Naive B cell (primary cell): Measurements from ENCODE around the gene KIF9. TPM values are rescaled to one million over a fixed set of nuclear protein-coding genes. Genes with fewer than 3 reads are reported as not detected.
"Not testable (repeated sequence)": the region's sequence is repeated elsewhere in the genome, so short reads cannot be mapped to it uniquely, and the experiment has no call there.

Experiments used
- ATAC-seq, 2 donors: fragments of 150-1000 bp; cut with Tn5 transposase; 2 replicates each; pipeline ENCODE4 v1.10.0; 2021; ENCODE audit warnings: low read depth in 2 of 2, mild to moderate bottlenecking in 2 of 2, moderate library complexity in 2 of 2
- DNase-seq: peaks from one replicate; pipeline ENCODE4 v3.0.0; 2022
- H3K27ac Mint-ChIP-seq, 6 donors: one replicate each; pipeline ENCODE4 v1.8.0; 2020 to 2022; ENCODE audit warnings: mild to moderate bottlenecking in 6 of 6, mixed read lengths in 6 of 6, moderate library complexity in 5 of 6, inconsistent platforms in 2 of 6
- H3K27me3 Mint-ChIP-seq, 3 donors: one replicate each; pipeline ENCODE4 v1.8.0; 2021 to 2022; ENCODE audit warnings: mixed read lengths in 3 of 3, mild to moderate bottlenecking in 1 of 3
- H3K36me3 Mint-ChIP-seq, 2 donors: one replicate each; pipeline ENCODE4 v1.8.0; 2020 to 2022; ENCODE audit warnings: mixed read lengths in 2 of 2, inconsistent platforms in 1 of 2, mild to moderate bottlenecking in 1 of 2
- H3K4me1 Mint-ChIP-seq, 3 donors: one replicate each; pipeline ENCODE4 v1.8.0; 2020 to 2022; ENCODE audit warnings: mixed read lengths in 3 of 3, inconsistent platforms in 1 of 3, mild to moderate bottlenecking in 1 of 3, moderate library complexity in 1 of 3
- H3K4me3 Mint-ChIP-seq, 8 donors: one replicate each; pipeline ENCODE4 v1.8.0; 2020 to 2022; ENCODE audit warnings: mild to moderate bottlenecking in 8 of 8, mixed read lengths in 8 of 8, moderate library complexity in 8 of 8, inconsistent platforms in 2 of 8
- H3K9me3 Mint-ChIP-seq, 7 donors: one replicate each; pipeline ENCODE4 v1.8.0; 2020 to 2022; ENCODE audit warnings: mixed read lengths in 7 of 7, mild to moderate bottlenecking in 5 of 7, inconsistent platforms in 2 of 7, moderate library complexity in 1 of 7
- polyA plus RNA-seq, 6 donors: library from polyadenylated mRNA; unstranded; fragments of 300-500 nt; fragmentation: Illumina TruSeq; gene quantifications; one replicate each; pipeline ENCODE4 v1.2.3, GENCODE V29; 2021; ENCODE audit warnings: low read depth in 6 of 6

Gene KIF9
- polyA plus RNA-seq, 6 donors from 2014 or later = 3.4 to 11.0 (median 5.9) TPM

DNA sequence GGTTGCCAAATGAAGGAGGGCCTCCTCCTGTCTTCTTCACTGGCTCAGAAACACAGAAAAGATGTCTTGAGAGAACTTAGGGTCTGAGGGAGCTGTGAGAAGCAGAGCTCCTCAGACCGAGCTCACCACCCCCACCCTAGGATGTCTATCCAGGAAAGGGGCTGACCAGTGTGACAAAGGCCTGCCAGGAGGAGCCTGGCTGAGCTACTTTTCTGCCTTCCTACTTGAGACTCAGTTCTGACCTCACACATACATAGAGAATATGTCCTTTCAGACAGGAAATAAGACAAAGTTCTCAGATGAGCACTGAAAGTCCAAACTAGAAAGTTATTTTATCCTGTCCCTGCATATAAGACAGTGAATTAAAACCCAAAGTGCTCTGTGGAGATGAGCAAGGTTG, 54.5 kb downstream of the KIF9 start:
- Mint-ChIP-seq H3K27me3 (no peaks in the 10 kb centered on the region), H3K27ac (peak overlapping the region in 4 of 6 donors; percentile 16 to 63 (median 40)), H3K4me1 (peaks cover 28 to 39% (median 38%) of the 10 kb centered on the region in 3 donors), H3K4me3 (peak overlapping the region in 6 of 8 donors; percentile 21 to 85 (median 62)), H3K36me3 (no peaks in the 10 kb centered on the region), H3K9me3 (no peaks in the 10 kb centered on the region)
- ATAC-seq = no peak
- no peak for DNase-seq

DNA sequence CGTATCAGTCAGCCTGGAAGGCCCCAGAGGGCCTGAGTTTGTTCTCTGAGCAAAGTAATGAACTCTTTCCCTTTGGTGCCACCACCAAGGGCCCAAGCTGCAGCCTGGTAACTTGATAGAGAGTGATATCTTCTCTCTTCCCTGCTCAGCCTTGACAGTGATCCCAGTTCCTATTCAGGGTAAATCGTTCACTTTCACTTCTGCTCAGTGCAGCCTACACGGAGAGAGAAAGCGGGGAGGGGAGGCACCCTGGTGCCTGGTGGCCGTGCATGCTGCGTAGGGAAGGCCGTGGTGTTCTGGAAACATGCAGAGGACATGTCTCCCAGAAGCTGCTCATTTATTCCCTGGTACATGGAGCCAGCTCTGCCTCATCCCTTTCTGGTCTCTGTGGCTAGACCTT, 54.9 kb downstream of the KIF9 start:
- no peaks in the 10 kb centered on the region for H3K9me3 Mint-ChIP-seq
- no peaks in the 10 kb centered on the region for H3K36me3 Mint-ChIP-seq
- DNase-seq (peak; percentile 35), ATAC-seq (peak; percentile 91 to 92)
- H3K27ac Mint-ChIP-seq = peak overlapping the region in 4 of 6 donors; percentile 21 to 63 (median 40)
- no peaks in the 10 kb centered on the region for H3K27me3 Mint-ChIP-seq
- H3K4me1 Mint-ChIP-seq = peaks cover 28 to 39% (median 38%) of the 10 kb centered on the region in 3 donors
- H3K4me3 Mint-ChIP-seq = peak overlapping the region in 6 of 8 donors; percentile 21 to 85 (median 62)

DNA sequence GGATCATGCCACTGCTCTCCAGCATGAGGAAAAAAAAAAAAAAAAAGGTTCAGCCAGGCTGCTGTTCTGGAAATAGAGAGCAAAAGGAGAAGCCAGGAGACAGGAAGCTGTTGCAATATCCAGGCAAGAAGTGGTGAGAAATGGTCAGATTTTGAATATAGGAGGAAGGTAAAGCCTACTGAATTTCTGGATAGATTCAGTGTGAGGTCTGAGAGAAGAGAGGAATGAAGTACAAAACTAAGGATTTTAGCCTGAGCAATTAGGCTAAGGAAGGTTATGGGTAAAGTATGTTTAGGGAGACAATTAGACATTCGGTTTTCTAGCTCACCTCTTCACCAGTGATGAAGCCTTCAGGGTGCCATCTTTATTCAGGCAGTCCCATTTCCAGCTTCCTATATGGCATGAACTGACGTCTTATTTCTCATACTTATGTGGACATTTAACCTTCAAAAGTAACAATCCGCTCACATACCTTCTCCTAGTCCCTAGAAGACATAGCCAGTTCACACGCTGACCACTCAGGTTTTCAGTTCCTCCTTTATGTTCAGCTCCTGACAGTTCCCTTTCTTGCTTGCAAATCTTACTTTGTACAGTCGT, 57.2 kb downstream of the KIF9 start:
- ATAC-seq (peak; percentile 65 to 71), DNase-seq (peak; percentile 23)
- peak overlapping the region in 2 of 6 donors; percentile 84 to 92 for H3K27ac Mint-ChIP-seq
- no peaks in the 10 kb centered on the region for H3K27me3 Mint-ChIP-seq
- H3K36me3 Mint-ChIP-seq = no peaks in the 10 kb centered on the region
- H3K4me3 Mint-ChIP-seq = peak overlapping the region in 2 of 8 donors; percentile 25 to 27
- H3K4me1 Mint-ChIP-seq = peaks cover 28 to 39% (median 38%) of the 10 kb centered on the region in 3 donors
- H3K9me3 Mint-ChIP-seq = no peaks in the 10 kb centered on the region

- Mint-ChIP-seq H3K4me3 (no peak overlapping the region), H3K27ac (no peak overlapping the region), H3K36me3 (no peaks in the 10 kb centered on the region), H3K4me1 (peaks cover 28 to 38% (median 38%) of the 10 kb centered on the region in 3 donors), H3K9me3 (no peaks in the 10 kb centered on the region), H3K27me3 (no peaks in the 10 kb centered on the region)
- no peak for DNase-seq
- ATAC-seq = no peak
Observed at GRCh38 chr3:47223755-47224154, 58.8 kb downstream of the KIF9 start.

- Mint-ChIP-seq H3K4me3 (no peak overlapping the region), H3K36me3 (no peaks in the 10 kb centered on the region), H3K4me1 (peaks cover 14 to 20% (median 19%) of the 10 kb centered on the region in 3 donors), H3K27me3 (no peaks in the 10 kb centered on the region), H3K27ac (no peak overlapping the region), H3K9me3 (no peaks in the 10 kb centered on the region)
- no peak for DNase-seq
- no peak for ATAC-seq
Observed at GRCh38 chr3:47221798-47222197, 60.8 kb downstream of the KIF9 start.

- no peak for DNase-seq
- Mint-ChIP-seq H3K9me3 (no peaks in the 10 kb centered on the region), H3K27me3 (no peaks in the 10 kb centered on the region), H3K4me3 (no peak overlapping the region), H3K27ac (peak overlapping the region in 1 of 6 donors; percentile 23), H3K36me3 (no peaks in the 10 kb centered on the region), H3K4me1 (no peaks in the 10 kb centered on the region)
- ATAC-seq = no peak
Observed at GRCh38 chr3:47210863-47211405, 71.7 kb downstream of the KIF9 start.

- not testable (repeated sequence) for DNase-seq, ATAC-seq, H3K27me3 Mint-ChIP-seq, H3K36me3 Mint-ChIP-seq, H3K9me3 Mint-ChIP-seq, H3K4me3 Mint-ChIP-seq, H3K4me1 Mint-ChIP-seq
- H3K27ac Mint-ChIP-seq = peak overlapping the region in 1 of 6 donors; percentile 61
Observed at GRCh38 chr3:47206022-47206421, 76.6 kb downstream of the KIF9 start.

DNA sequence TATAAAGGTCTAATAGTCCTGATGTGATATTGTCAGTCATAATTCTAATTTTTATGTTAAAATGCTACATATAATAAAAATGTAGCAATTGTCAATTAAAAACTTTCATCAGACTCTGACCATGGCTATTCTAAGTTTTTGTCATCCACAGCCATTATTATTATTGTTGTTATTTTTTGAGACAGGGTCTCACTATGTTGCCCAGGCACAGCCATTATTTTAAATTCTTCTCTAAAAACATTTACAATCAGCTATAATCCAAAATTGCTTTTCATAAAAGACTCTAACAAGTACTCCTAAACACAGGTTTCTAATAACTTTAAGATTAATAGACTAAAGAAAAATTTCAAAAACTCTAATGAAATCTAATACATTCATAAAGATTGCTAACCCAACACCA, 77.7 kb downstream of the KIF9 start:
- Mint-ChIP-seq H3K27me3 (no peaks in the 10 kb centered on the region), H3K27ac (no peak overlapping the region), H3K4me1 (no peaks in the 10 kb centered on the region), H3K4me3 (no peak overlapping the region), H3K36me3 (no peaks in the 10 kb centered on the region), H3K9me3 (no peaks in the 10 kb centered on the region)
- ATAC-seq (no peak), DNase-seq (no peak)

GRCh38 chr3:47202542-47202941, 80.1 kb downstream of the KIF9 start:
- Mint-ChIP-seq H3K27ac (no peak overlapping the region), H3K9me3 (no peaks in the 10 kb centered on the region), H3K36me3 (no peaks in the 10 kb centered on the region), H3K4me3 (no peak overlapping the region), H3K27me3 (no peaks in the 10 kb centered on the region), H3K4me1 (no peaks in the 10 kb centered on the region)
- no peak for DNase-seq
- no peak for ATAC-seq

DNA sequence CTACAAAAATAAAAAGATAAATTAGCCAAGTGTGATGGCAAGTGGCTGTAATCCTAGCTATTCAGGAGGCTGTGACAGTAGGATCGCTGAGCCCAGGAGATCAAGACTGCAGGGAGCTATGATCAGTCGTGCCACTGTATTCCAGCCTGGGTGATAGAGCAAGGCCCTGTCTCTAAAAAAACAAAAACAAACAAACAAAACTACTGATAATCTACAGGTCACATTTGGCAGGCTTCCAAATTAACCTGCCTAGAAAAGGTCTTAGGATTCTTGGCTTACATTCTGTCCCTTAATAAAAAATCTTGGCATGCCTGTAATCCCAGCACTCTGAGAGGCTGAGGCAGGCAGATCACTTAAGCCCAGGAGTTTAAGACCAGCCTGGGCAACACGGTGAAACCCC, 85.3 kb downstream of the KIF9 start:
- Mint-ChIP-seq H3K4me3 (no peak overlapping the region), H3K4me1 (no peaks in the 10 kb centered on the region), H3K27ac (peak overlapping the region in 1 of 6 donors; percentile 38)

GRCh38 chr3:47194994-47195393, 87.6 kb downstream of the KIF9 start:
- Mint-ChIP-seq H3K4me3 (no peak overlapping the region), H3K27ac (no peak overlapping the region), H3K4me1 (no peaks in the 10 kb centered on the region), H3K9me3 (no peaks in the 10 kb centered on the region), H3K27me3 (no peaks in the 10 kb centered on the region), H3K36me3 (peaks cover 0 to 7% of the 10 kb centered on the region in 2 donors)
- DNase-seq (no peak), ATAC-seq (no peak)

More for the DNA sequence above, 85.3 kb downstream of the KIF9 start:
- DNase-seq (no peak), ATAC-seq (no peak)
- Mint-ChIP-seq H3K27me3 (no peaks in the 10 kb centered on the region), H3K9me3 (no peaks in the 10 kb centered on the region), H3K36me3 (peaks cover 0 to 7% of the 10 kb centered on the region in 2 donors)

DNA sequence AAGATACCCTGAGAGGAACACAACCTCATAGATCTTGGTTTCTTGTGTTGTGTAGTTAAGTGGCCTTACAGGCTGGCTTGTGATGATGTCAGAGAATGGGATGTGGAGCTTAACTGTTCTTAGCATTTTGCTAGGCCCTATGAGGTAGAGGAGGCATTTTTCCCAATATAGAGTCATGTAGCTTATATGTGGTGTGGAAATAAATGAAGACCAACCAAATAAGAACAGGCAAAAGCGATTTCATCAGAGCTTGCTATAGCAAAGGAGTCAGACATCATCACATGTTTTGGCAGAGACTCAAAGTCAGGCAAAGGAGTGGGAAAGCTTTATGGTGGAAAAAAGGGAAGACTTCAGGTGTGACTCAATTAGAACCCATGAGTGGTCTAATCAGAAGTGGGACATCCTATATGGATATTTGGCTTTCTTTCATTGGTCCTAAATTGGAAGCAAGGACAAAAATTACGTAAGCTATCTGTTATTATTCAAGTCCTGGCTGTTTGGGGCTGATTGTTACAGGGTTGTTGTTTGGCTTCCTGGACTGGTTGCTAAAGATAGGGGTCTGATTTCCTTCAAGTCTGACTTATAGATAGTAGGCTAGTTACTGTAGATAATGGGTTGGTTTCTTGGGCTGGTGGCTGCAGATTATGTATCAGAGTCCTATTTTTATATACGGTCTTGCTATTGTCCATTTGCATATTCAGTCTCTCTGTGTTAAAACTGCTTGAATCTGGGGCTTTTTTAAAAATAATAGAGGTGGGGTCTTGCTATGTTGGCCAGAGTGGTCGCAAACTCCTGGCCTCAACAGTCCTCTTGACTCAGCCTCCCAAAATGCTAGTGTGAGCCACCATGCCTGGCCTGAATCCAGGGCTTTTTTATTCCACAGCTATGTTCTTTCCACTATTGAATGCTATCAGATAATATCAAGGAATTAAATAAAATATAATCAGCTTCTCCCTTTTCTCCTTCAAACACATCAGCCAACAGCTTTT, 88.4 kb downstream of the KIF9 start:
- H3K27me3 Mint-ChIP-seq = no peaks in the 10 kb centered on the region
- no peak overlapping the region for H3K4me3 Mint-ChIP-seq
- H3K4me1 Mint-ChIP-seq = no peaks in the 10 kb centered on the region
- peaks cover 0 to 7% of the 10 kb centered on the region in 2 donors for H3K36me3 Mint-ChIP-seq
- ATAC-seq (no peak), DNase-seq (no peak)
- H3K27ac Mint-ChIP-seq = peak overlapping the region in 1 of 6 donors; percentile 83
- no peaks in the 10 kb centered on the region for H3K9me3 Mint-ChIP-seq

DNA sequence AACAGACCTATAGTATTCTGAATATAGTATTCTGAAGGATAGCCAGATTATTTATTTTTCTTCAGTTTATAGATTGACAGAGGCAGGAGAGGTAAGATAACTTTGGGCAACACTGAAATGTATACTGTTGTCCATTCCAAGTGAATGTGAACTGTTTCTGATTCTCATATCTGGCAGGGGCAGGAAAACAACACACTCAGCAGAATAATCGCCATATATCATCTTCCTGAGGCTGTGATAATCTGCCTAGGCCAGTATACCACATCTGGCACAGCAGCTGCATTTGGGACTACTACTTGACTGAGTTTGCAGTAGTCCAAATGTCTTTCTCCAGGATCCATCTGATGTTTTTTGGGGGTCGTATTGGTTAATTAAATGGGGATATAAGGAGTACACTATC, 96.3 kb downstream of the KIF9 start:
- H3K4me3 Mint-ChIP-seq = no peak overlapping the region
- H3K36me3 Mint-ChIP-seq = no peaks in the 10 kb centered on the region
- no peaks in the 10 kb centered on the region for H3K4me1 Mint-ChIP-seq
- DNase-seq (no peak), ATAC-seq (no peak)
- H3K27me3 Mint-ChIP-seq = no peaks in the 10 kb centered on the region
- no peaks in the 10 kb centered on the region for H3K9me3 Mint-ChIP-seq
- H3K27ac Mint-ChIP-seq = no peak overlapping the region
